SH-SY5Y (cell line): ENCODE results near the gene KCNT2.

Experiments
- GATA2 ChIP-seq: IDR thresholded peaks from 2 replicates; pipeline ENCODE4 v1.6.1; 2011; ENCODE audit warnings: mild to moderate bottlenecking, low read depth, low read length
- GATA3 ChIP-seq: IDR thresholded peaks from 2 replicates; pipeline ENCODE4 v1.6.1; 2011; ENCODE audit warnings: low read depth, mild to moderate bottlenecking, low read length, moderate library complexity

GRCh38 chr1:196493881-196494280 is 114.4 kb downstream of the KCNT2 start:
- no peak for TF ChIP-seq GATA3
- TF ChIP-seq GATA2: no peak
